ENCODE results near the gene AATF. TPM values are rescaled to one million over a fixed set of nuclear protein-coding genes. Genes with fewer than 3 reads are reported as not detected.

The AATF gene
- total and polyA plus RNA-seq, 9 of the 15 experiments (the other 6 are each of a cell fraction or from before 2014, with no cell fraction given) = 34.5 to 133 (median 90.1) TPM

- no peak overlapping the region for H3K4me3 ChIP-seq
- H3K4me1 ChIP-seq (replicated peaks in 1 of 2; ENCODE audit: control insufficient read depth in 2 of 2, insufficient read depth in 2 of 2, low read length in 2 of 2) = peaks cover 14 to 21% of the 10 kb centered on the region in 2 experiments
- no peak for DNase-seq (ENCODE audit: extremely low read depth in 1 of 4, low spot score in 3 of 4)
- peak overlapping the region; percentile 73 for H3K4me2 ChIP-seq (ENCODE audit: insufficient read depth, low read length)
- ChIA-PET POLR2A (interaction anchor here (0.6 to 1.7 kb wide), 2 partner anchors 8 to 11 kb away, joined by 3 to 7 read pairs; no protein-coding TSS in a partner anchor), CTCF (ENCODE audit: low intra/inter-chr PET ratio) (no interaction called here)
- H3K27me3 ChIP-seq (ENCODE audit: control insufficient read depth in 2 of 2, insufficient read depth in 2 of 2, low read length in 2 of 2) = peaks cover 31 to 38% of the 10 kb centered on the region in 2 experiments; a peak in 4 of 5 replicates
- BruUV-seq (replicated peaks) = no TSS peak
- TF ChIP-seq CEBPG (CRISPR knock-in tag; IDR thresholded peaks at IDR 0.05) (no peak), CEBPG (tag; conservative IDR thresholded peaks at IDR 0.05 in 1 of 2, IDR thresholded peaks at IDR 0.05 in 1 of 2) (no peak), SMARCB1 (IDR thresholded peaks at IDR 0.05; ENCODE audit: insufficient read length, low read depth) (no peak), TFE3 (CRISPR knock-in tag; IDR thresholded peaks at IDR 0.05) (no peak), PRDM10 (IDR thresholded peaks at IDR 0.05; ENCODE audit: partially characterized antibody) (peak; percentile 50)
- no peak for FAIRE-seq
- no peaks in the 10 kb centered on the region for H3K36me3 ChIP-seq (ENCODE audit: control insufficient read depth, insufficient read depth, low read length)
- no peak overlapping the region for H3K27ac ChIP-seq (ENCODE audit: extremely low read depth, low read depth, low read length)
- 46% methylated on average over 13 of the region's 13 CpGs for WGBS (ENCODE audit: insufficient coverage, low coverage, missing lambda C conversion rate)
- H2AFZ ChIP-seq (ENCODE audit: low read depth, low read length) = peak overlapping the region; percentile 71
- intact Hi-C loops (cut with micrococcal nuclease) = no loop called here
- no peaks in the 10 kb centered on the region for H3K79me2 ChIP-seq (ENCODE audit: control insufficient read depth, insufficient read depth, low read length)
- ATAC-seq = no peak
- H3K9me3 ChIP-seq (replicated peaks; ENCODE audit: control insufficient read depth, insufficient read depth, low read depth, low read length) = no peaks in the 10 kb centered on the region
- H3K9ac ChIP-seq (ENCODE audit: insufficient read depth in 1 of 2, low read depth in 2 of 2, low read length in 2 of 2) = no peak overlapping the region
- H3K9me1 ChIP-seq (ENCODE audit: control insufficient read depth, insufficient read depth, low read length) = no peaks in the 10 kb centered on the region
- in situ Hi-C loops (cut with MboI) = no loop called here
- H4K20me1 ChIP-seq (replicated peaks; ENCODE audit: control insufficient read depth, insufficient read depth, low read length) = peaks cover 14% of the 10 kb centered on the region
Measured at GRCh38 chr17:36928471-36929345, 20.0 kb upstream of the AATF start.
